Measurements from ENCODE around the gene NLGN4X. TPM values are rescaled to one million over a fixed set of nuclear protein-coding genes. Genes with fewer than 3 reads are reported as not detected.

The NLGN4X gene
- total RNA-seq, 4 donors from 2014 or later, result 6.2 to 42.5 (median 11.8) TPM

- peak overlapping the region; percentile 26 to 31 for H3K4me3 ChIP-seq
- H3K4me1 ChIP-seq, result no peaks in the 10 kb centered on the region
- no peaks in the 10 kb centered on the region for H3K36me3 ChIP-seq
- no peaks in the 10 kb centered on the region for H3K9me3 ChIP-seq
- TF ChIP-seq POLR2A (IDR thresholded peaks at IDR 0.05), result no peak
- no peak for TF ChIP-seq CTCF (IDR thresholded peaks at IDR 0.05)
- H3K27ac ChIP-seq, result no peak overlapping the region
- intact Hi-C loops (cut with DNase I; ENCODE audit: low total_unique reads), result no loop called here
- DNase-seq, result no peak
- peaks cover 0 to 8% of the 10 kb centered on the region in 2 donors for H3K27me3 ChIP-seq
These were observed 3.3 kb downstream of the NLGN4X start for GRCh38 chrX:6225288-6225910.

DNA sequence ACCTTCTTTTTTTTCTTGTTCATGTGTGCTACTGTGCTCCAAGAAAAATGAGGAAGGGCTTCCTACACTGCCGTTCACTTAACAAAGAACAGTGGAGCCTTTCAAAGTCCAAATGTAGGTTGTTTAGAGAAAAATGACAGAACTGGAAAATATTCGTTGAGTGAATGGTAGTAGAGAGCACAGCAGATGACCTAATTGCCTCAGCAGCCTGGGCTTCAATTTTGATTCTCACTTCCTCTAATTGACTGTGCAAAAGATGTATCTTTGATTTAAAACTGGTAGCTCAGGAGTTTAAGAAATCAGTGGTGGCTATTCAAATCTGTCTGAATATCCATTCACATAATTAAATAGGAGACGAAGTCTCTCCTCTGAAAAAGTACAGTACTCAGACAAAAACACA, 5.2 kb downstream of the NLGN4X start:
- no peaks in the 10 kb centered on the region for H3K9me3 ChIP-seq
- no peaks in the 10 kb centered on the region for H3K4me1 ChIP-seq
- intact Hi-C loops (cut with DNase I; ENCODE audit: low total_unique reads), result no loop called here
- no peak for DNase-seq
- no peaks in the 10 kb centered on the region for H3K36me3 ChIP-seq
- TF ChIP-seq POLR2A (IDR thresholded peaks at IDR 0.05) (no peak), CTCF (IDR thresholded peaks at IDR 0.05) (no peak)
- H3K4me3 ChIP-seq, result no peak overlapping the region
- H3K27me3 ChIP-seq, result peaks cover 0 to 4% of the 10 kb centered on the region in 2 donors
- no peak overlapping the region for H3K27ac ChIP-seq

GRCh38 chrX:6210230-6210629, 18.4 kb downstream of the NLGN4X start:
- no peaks in the 10 kb centered on the region for H3K9me3 ChIP-seq
- H3K4me3 ChIP-seq, result no peak overlapping the region
- H3K4me1 ChIP-seq, result no peaks in the 10 kb centered on the region
- no peaks in the 10 kb centered on the region for H3K36me3 ChIP-seq
- no peak for TF ChIP-seq POLR2A (IDR thresholded peaks at IDR 0.05)
- no peak for TF ChIP-seq CTCF (IDR thresholded peaks at IDR 0.05)
- no peak for DNase-seq
- intact Hi-C loops (cut with DNase I; ENCODE audit: low total_unique reads), result no loop called here
- no peak overlapping the region for H3K27ac ChIP-seq
- H3K27me3 ChIP-seq, result no peaks in the 10 kb centered on the region

DNA sequence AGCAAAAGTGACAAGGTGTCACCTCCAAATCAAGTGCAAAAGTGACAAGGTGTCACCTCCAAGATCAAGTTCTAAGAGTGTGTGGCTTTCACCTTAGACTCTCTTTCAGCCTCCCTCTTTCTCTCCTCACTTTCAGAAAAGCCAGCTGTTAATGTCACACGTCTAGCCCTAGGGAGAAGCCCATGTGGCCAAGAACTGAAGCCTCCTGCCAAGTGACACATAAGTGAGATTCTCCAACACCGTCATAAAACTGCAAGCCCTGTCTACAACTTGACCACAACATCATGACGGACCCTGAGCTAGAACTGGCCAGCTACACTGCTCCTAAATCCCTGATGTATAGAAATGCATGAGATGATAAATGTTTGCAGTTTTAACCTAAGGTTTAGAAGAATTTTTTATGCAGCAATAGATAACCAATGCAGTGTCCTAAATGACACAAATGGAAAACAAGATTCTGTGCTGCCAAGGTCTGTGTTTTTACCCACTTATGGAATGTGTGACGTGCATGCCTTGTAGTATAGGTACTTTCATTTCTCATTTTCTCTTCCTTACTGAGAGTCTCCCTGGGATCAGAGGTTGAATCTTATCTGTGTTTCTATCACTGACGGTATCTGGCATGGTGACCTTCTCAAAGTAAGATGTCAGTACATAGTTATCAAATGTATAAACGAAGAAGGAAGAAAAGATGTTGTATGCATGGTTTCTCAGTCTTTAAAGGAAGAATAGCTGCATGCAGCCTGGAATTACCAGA, 25.0 kb downstream of the NLGN4X start:
- H3K4me3 ChIP-seq, result no peak overlapping the region
- no peaks in the 10 kb centered on the region for H3K36me3 ChIP-seq
- H3K9me3 ChIP-seq, result no peaks in the 10 kb centered on the region
- TF ChIP-seq CTCF (IDR thresholded peaks at IDR 0.05) (no peak), POLR2A (IDR thresholded peaks at IDR 0.05) (no peak)
- no peak overlapping the region for H3K27ac ChIP-seq
- no peak for DNase-seq
- no peaks in the 10 kb centered on the region for H3K4me1 ChIP-seq
- intact Hi-C loops (cut with DNase I; ENCODE audit: low total_unique reads), result no loop called here
- no peaks in the 10 kb centered on the region for H3K27me3 ChIP-seq

- H3K4me1 ChIP-seq, result no peaks in the 10 kb centered on the region
- DNase-seq, result no peak
These were observed 29.2 kb downstream of the NLGN4X start for GRCh38 chrX:6199486-6199885.

More at GRCh38 chrX:6199486-6199885, 29.2 kb downstream of the NLGN4X start:
- H3K36me3 ChIP-seq, result no peaks in the 10 kb centered on the region
- no peak overlapping the region for H3K27ac ChIP-seq
- H3K27me3 ChIP-seq, result no peaks in the 10 kb centered on the region
- intact Hi-C loops (cut with DNase I; ENCODE audit: low total_unique reads), result no loop called here
- H3K4me3 ChIP-seq, result no peak overlapping the region
- H3K9me3 ChIP-seq, result no peaks in the 10 kb centered on the region
- TF ChIP-seq CTCF (IDR thresholded peaks at IDR 0.05), result no peak
- TF ChIP-seq POLR2A (IDR thresholded peaks at IDR 0.05), result no peak

All from uterus (tissue), 4 donors.